ENCODE data around the gene CACNA2D1.

The CACNA2D1 gene

GRCh38 chr7:82406937-82407336, 36.6 kb downstream of the CACNA2D1 start (continued):
- TF ChIP-seq ISL1 (CRISPR knock-in tag; IDR thresholded peaks at IDR 0.05) (no peak), PPARA (CRISPR knock-in tag; IDR thresholded peaks at IDR 0.05; ENCODE audit: borderline replicate concordance) (no peak), ZNF565 (CRISPR knock-in tag; conservative IDR thresholded peaks at IDR 0.05; ENCODE audit: low read depth) (no peak)

DNA sequence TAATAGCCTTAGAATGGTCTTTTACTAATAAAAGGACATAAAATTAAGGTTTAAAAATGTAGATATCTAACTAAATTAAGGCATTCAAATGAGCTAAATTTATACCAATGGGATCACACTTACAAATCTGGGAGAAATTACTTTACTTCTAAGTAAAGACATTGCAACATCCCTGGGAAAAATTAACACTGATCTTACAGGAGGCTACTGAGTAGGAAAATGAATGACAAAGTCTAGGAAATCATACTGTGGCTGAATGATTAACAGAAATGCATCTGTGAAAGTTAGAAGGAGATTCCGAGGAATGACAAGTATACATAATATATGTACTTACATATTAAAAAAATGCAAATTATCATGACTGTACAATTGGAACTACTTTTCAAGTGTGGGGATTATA, 38.3 kb downstream of the CACNA2D1 start:
- no peak for ATAC-seq

DNA sequence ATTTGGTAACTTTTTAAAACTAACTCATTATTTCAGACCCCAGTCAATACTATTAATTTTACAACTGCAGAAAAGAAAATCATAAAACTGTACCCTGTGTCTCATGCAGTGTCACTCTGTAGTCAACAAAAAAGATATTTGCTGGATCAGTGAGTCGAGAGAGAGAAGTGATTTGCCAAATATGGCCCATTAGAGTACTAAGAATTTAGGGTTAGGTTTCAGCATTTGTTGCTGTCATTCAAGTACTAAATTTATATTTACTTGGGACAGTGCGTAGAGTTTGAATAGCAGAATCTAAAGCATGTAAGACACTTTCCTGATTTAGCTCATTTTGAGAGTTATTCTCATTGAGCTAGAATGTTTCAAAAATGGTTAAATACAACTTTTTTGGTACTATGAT, 38.9 kb downstream of the CACNA2D1 start:
- ATAC-seq = no peak
- TF ChIP-seq, protein P1, sequence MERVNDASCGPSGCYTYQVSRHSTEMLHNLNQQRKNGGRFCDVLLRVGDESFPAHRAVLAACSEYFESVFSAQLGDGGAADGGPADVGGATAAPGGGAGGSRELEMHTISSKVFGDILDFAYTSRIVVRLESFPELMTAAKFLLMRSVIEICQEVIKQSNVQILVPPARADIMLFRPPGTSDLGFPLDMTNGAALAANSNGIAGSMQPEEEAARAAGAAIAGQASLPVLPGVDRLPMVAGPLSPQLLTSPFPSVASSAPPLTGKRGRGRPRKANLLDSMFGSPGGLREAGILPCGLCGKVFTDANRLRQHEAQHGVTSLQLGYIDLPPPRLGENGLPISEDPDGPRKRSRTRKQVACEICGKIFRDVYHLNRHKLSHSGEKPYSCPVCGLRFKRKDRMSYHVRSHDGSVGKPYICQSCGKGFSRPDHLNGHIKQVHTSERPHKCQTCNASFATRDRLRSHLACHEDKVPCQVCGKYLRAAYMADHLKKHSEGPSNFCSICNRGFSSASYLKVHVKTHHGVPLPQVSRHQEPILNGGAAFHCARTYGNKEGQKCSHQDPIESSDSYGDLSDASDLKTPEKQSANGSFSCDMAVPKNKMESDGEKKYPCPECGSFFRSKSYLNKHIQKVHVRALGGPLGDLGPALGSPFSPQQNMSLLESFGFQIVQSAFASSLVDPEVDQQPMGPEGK (CRISPR knock-in tag; IDR thresholded peaks at IDR 0.05; ENCODE audit: borderline replicate concordance) = no peak
- TF ChIP-seq, protein P2, sequence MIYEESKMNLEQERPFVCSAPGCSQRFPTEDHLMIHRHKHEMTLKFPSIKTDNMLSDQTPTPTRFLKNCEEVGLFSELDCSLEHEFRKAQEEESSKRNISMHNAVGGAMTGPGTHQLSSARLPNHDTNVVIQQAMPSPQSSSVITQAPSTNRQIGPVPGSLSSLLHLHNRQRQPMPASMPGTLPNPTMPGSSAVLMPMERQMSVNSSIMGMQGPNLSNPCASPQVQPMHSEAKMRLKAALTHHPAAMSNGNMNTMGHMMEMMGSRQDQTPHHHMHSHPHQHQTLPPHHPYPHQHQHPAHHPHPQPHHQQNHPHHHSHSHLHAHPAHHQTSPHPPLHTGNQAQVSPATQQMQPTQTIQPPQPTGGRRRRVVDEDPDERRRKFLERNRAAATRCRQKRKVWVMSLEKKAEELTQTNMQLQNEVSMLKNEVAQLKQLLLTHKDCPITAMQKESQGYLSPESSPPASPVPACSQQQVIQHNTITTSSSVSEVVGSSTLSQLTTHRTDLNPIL (CRISPR knock-in tag; IDR thresholded peaks at IDR 0.05; ENCODE audit: low read depth) = no peak
- TF ChIP-seq ARNTL (CRISPR knock-in tag; IDR thresholded peaks at IDR 0.05; ENCODE audit: borderline replicate concordance, low read depth) = no peak
- TF ChIP-seq OSR1 (CRISPR knock-in tag; IDR thresholded peaks at IDR 0.05) = no peak
- TF ChIP-seq ZNF70 (CRISPR knock-in tag; IDR thresholded peaks at IDR 0.05) = no peak
- TF ChIP-seq RARB (CRISPR knock-in tag; IDR thresholded peaks at IDR 0.05) = no peak
- TF ChIP-seq SNAI2 (CRISPR knock-in tag; IDR thresholded peaks at IDR 0.05) = no peak
- TF ChIP-seq ISL1 (CRISPR knock-in tag; IDR thresholded peaks at IDR 0.05) = no peak
- no peak for TF ChIP-seq POU6F1 (CRISPR knock-in tag; IDR thresholded peaks at IDR 0.05; ENCODE audit: borderline replicate concordance, low read depth)
- TF ChIP-seq PPARA (CRISPR knock-in tag; IDR thresholded peaks at IDR 0.05; ENCODE audit: borderline replicate concordance) = no peak
- no peak for TF ChIP-seq GLIS3 (CRISPR knock-in tag; IDR thresholded peaks at IDR 0.05)
- no peak for TF ChIP-seq TCF4 (CRISPR knock-in tag; IDR thresholded peaks at IDR 0.05; ENCODE audit: borderline replicate concordance)
- TF ChIP-seq ESRRG (CRISPR knock-in tag; IDR thresholded peaks at IDR 0.05) = no peak
- no peak for TF ChIP-seq ZNF565 (CRISPR knock-in tag; conservative IDR thresholded peaks at IDR 0.05; ENCODE audit: low read depth)
- TF ChIP-seq CSRNP3 (CRISPR knock-in tag; IDR thresholded peaks at IDR 0.05) = no peak
- no peak for TF ChIP-seq ZFP30 (CRISPR knock-in tag; IDR thresholded peaks at IDR 0.05)
- no peak for TF ChIP-seq ZC3H10 (CRISPR knock-in tag; IDR thresholded peaks at IDR 0.05)
- no peak for TF ChIP-seq TOX (CRISPR knock-in tag; IDR thresholded peaks at IDR 0.05; ENCODE audit: borderline replicate concordance)
- no peak for TF ChIP-seq CSDC2 (CRISPR knock-in tag; IDR thresholded peaks at IDR 0.05)

More for the DNA sequence above, 38.3 kb downstream of the CACNA2D1 start:
- TF ChIP-seq ESRRG (CRISPR knock-in tag; IDR thresholded peaks at IDR 0.05) (no peak), POU6F1 (CRISPR knock-in tag; IDR thresholded peaks at IDR 0.05; ENCODE audit: borderline replicate concordance, low read depth) (no peak), OSR1 (CRISPR knock-in tag; IDR thresholded peaks at IDR 0.05) (no peak), ZFP30 (CRISPR knock-in tag; IDR thresholded peaks at IDR 0.05) (no peak)

- ATAC-seq = no peak
- TF ChIP-seq PPARA (CRISPR knock-in tag; IDR thresholded peaks at IDR 0.05; ENCODE audit: borderline replicate concordance) (no peak), TOX (CRISPR knock-in tag; IDR thresholded peaks at IDR 0.05; ENCODE audit: borderline replicate concordance) (no peak), ZNF70 (CRISPR knock-in tag; IDR thresholded peaks at IDR 0.05) (no peak), ESRRG (CRISPR knock-in tag; IDR thresholded peaks at IDR 0.05) (no peak), ZNF8 (CRISPR knock-in tag; IDR thresholded peaks at IDR 0.05) (no peak), POU6F1 (CRISPR knock-in tag; IDR thresholded peaks at IDR 0.05; ENCODE audit: borderline replicate concordance, low read depth) (no peak), ZFP3 (CRISPR knock-in tag; IDR thresholded peaks at IDR 0.05) (no peak), BACH2 (CRISPR knock-in tag; IDR thresholded peaks at IDR 0.05; ENCODE audit: borderline replicate concordance) (no peak), GLIS3 (CRISPR knock-in tag; IDR thresholded peaks at IDR 0.05) (no peak), CSRNP3 (CRISPR knock-in tag; IDR thresholded peaks at IDR 0.05) (no peak)
- TF ChIP-seq, protein P2 (CRISPR knock-in tag; IDR thresholded peaks at IDR 0.05; ENCODE audit: low read depth) = no peak
Observed at GRCh38 chr7:82404094-82404493, 39.5 kb downstream of the CACNA2D1 start.

Data from SK-N-SH treated with all-trans-retinoic acid at 6 μM for 48 hours (cell line).